Loucy (cell line): ENCODE measurements around the gene ZFPM1.

Experiments used
- CTCF ChIP-seq: fragments of 200-600 bp; sonication (generic); conservative IDR thresholded peaks from 2 replicates; pipeline ENCODE4 v1.5.1; 2014; ENCODE audit warnings: mild to moderate bottlenecking, antibody characterized with exemption, low read length
- EZH2phosphoT487 ChIP-seq: fragments of 200-600 bp; IDR thresholded peaks from 2 replicates; pipeline ENCODE4 v1.6.1; 2018; ENCODE audit warnings: antibody characterized with exemption, mild to moderate bottlenecking, moderate library complexity, borderline replicate concordance

DNA sequence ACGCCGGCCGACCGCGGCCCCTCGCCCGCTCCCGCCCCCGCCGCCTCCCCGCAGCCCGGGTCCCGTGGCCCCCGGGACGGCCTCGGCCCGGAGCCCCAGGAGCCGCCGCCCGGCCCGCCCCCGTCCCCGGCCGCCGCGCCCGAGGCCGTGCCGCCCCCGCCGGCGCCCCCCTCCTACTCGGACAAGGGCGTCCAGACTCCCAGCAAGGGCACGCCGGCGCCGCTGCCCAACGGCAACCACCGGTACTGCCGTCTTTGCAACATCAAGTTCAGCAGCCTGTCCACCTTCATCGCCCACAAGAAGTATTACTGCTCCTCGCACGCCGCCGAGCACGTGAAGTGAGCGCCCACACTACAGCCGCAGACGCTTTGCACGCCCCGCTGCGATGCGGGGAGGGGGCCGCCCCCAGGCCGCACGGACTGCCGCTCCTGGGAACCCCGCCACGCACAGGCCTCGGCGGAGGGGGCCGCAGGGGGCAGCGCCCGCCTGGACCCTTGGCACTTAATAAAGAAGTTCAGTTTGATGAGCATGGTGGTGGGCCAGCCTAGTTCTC is 81.6 kb downstream of the ZFPM1 start:
- TF ChIP-seq CTCF (no peak), EZH2phosphoT487 (no peak)
